Measurements from ENCODE around the gene SUSD1.
"Not testable (repeated sequence)": the region's sequence is repeated elsewhere in the genome, so short reads cannot be mapped to it uniquely, and the experiment has no call there.

- not testable (repeated sequence) for TF ChIP-seq CTCF (IDR thresholded peaks at IDR 0.05); POLR2AphosphoS5 (IDR thresholded peaks at IDR 0.05; ENCODE audit: low read depth, low read length); REST (IDR thresholded peaks at IDR 0.05; ENCODE audit: insufficient read depth in 1 of 2, low read depth in 2 of 2, low read length in 1 of 2); SIN3A (IDR thresholded peaks at IDR 0.05; ENCODE audit: borderline replicate concordance, insufficient read depth, low read depth, low read length); TCF7L2 (IDR thresholded peaks at IDR 0.05; ENCODE audit: low read depth, low read length)
These were observed 41.3 kb downstream of the SUSD1 start for GRCh38 chr9:112133806-112134205.
